OCI-LY3 (cell line): ENCODE data around the gene XRCC4.
"Not testable (repeated sequence)": the region's sequence is repeated elsewhere in the genome, so short reads cannot be mapped to it uniquely, and the experiment has no call there.

Experiments
- CTCF ChIP-seq: fragments of 200-600, 300-600 bp; sonication (generic); IDR thresholded peaks from 2 replicates; pipeline ENCODE4 v1.5.1; 2014; ENCODE audit warnings: antibody characterized with exemption, low read length, low read depth
- EZH2phosphoT487 ChIP-seq: fragments of 200-600 bp; shearing (Covaris generic); IDR thresholded peaks from 2 replicates; pipeline ENCODE4 v1.6.1; 2018; ENCODE audit warnings: antibody characterized with exemption, mixed run types, low read depth

- not testable (repeated sequence) for TF ChIP-seq CTCF, EZH2phosphoT487
Measured at GRCh38 chr5:83152996-83153395, 75.6 kb downstream of the XRCC4 start.
